HEK293 (cell line): ENCODE measurements around the gene DGCR2.

Experiments used
- ZNF354C ChIP-seq: fragments of 450-650 bp; formaldehyde crosslinking; IDR thresholded peaks from 2 replicates; pipeline ENCODE4 v1.5.1; 2016; ENCODE audit warnings: missing biosample characterization, missing genetic modification characterization, low read depth, borderline replicate concordance
- ZNF768 ChIP-seq: fragments of 450-650 bp; formaldehyde crosslinking; IDR thresholded peaks from 2 replicates; pipeline ENCODE4 v1.5.1; 2018; ENCODE audit warnings: missing biosample characterization, mild to moderate bottlenecking, missing genetic modification characterization
- TF ChIP-seq, protein P1 (sequence below): fragments of 450-650 bp; formaldehyde crosslinking; IDR thresholded peaks from 2 replicates; pipeline ENCODE4 v1.5.1; 2016; ENCODE audit warnings: missing biosample characterization, missing genetic modification characterization
- TF ChIP-seq, protein P2 (sequence below): fragments of 450-650 bp; formaldehyde crosslinking; conservative IDR thresholded peaks from 2 replicates; pipeline ENCODE4 v1.5.1; 2016; ENCODE audit warnings: low read depth, missing biosample characterization, missing genetic modification characterization

GRCh38 chr22:19139974-19140373 is 17.8 kb upstream of the DGCR2 start:
- TF ChIP-seq, protein P1, sequence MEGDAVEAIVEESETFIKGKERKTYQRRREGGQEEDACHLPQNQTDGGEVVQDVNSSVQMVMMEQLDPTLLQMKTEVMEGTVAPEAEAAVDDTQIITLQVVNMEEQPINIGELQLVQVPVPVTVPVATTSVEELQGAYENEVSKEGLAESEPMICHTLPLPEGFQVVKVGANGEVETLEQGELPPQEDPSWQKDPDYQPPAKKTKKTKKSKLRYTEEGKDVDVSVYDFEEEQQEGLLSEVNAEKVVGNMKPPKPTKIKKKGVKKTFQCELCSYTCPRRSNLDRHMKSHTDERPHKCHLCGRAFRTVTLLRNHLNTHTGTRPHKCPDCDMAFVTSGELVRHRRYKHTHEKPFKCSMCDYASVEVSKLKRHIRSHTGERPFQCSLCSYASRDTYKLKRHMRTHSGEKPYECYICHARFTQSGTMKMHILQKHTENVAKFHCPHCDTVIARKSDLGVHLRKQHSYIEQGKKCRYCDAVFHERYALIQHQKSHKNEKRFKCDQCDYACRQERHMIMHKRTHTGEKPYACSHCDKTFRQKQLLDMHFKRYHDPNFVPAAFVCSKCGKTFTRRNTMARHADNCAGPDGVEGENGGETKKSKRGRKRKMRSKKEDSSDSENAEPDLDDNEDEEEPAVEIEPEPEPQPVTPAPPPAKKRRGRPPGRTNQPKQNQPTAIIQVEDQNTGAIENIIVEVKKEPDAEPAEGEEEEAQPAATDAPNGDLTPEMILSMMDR, result no peak
- TF ChIP-seq ZNF354C (tag by site-specific recombination) (no peak), ZNF768 (tag by site-specific recombination) (no peak)
- TF ChIP-seq, protein P2, sequence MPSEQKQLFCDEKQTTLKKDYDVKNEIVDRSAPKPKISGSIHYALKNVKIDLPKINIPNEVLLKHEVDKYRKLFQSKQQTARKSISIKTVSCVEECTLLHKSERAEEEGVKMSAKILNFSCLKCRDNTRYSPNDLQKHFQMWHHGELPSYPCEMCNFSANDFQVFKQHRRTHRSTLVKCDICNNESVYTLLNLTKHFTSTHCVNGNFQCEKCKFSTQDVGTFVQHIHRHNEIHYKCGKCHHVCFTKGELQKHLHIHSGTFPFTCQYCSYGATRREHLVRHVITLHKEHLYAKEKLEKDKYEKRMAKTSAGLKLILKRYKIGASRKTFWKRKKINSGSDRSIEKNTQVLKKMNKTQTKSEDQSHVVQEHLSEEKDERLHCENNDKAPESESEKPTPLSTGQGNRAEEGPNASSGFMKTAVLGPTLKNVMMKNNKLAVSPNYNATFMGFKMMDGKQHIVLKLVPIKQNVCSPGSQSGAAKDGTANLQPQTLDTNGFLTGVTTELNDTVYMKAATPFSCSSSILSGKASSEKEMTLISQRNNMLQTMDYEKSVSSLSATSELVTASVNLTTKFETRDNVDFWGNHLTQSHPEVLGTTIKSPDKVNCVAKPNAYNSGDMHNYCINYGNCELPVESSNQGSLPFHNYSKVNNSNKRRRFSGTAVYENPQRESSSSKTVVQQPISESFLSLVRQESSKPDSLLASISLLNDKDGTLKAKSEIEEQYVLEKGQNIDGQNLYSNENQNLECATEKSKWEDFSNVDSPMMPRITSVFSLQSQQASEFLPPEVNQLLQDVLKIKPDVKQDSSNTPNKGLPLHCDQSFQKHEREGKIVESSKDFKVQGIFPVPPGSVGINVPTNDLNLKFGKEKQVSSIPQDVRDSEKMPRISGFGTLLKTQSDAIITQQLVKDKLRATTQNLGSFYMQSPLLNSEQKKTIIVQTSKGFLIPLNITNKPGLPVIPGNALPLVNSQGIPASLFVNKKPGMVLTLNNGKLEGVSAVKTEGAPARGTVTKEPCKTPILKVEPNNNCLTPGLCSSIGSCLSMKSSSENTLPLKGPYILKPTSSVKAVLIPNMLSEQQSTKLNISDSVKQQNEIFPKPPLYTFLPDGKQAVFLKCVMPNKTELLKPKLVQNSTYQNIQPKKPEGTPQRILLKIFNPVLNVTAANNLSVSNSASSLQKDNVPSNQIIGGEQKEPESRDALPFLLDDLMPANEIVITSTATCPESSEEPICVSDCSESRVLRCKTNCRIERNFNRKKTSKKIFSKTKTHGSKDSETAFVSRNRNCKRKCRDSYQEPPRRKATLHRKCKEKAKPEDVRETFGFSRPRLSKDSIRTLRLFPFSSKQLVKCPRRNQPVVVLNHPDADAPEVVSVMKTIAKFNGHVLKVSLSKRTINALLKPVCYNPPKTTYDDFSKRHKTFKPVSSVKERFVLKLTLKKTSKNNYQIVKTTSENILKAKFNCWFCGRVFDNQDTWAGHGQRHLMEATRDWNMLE, result no peak
